GM12892 (cell line): ENCODE measurements around the gene OSBPL8.

Experiments used
- POLR2A ChIP-seq: IDR thresholded peaks from 2 replicates; pipeline ENCODE4 v1.6.1; 2011; ENCODE audit warnings: low read depth, low read length, control low read depth
- POLR2AphosphoS5 ChIP-seq: IDR thresholded peaks from 2 replicates; pipeline ENCODE4 v1.6.1; 2011; ENCODE audit warnings: low read depth, low read length, control low read depth
- TAF1 ChIP-seq: IDR thresholded peaks from 2 replicates; pipeline ENCODE4 v1.6.1; 2011; ENCODE audit warnings: low read depth, mild to moderate bottlenecking, control low read depth, low read length, borderline replicate concordance

DNA sequence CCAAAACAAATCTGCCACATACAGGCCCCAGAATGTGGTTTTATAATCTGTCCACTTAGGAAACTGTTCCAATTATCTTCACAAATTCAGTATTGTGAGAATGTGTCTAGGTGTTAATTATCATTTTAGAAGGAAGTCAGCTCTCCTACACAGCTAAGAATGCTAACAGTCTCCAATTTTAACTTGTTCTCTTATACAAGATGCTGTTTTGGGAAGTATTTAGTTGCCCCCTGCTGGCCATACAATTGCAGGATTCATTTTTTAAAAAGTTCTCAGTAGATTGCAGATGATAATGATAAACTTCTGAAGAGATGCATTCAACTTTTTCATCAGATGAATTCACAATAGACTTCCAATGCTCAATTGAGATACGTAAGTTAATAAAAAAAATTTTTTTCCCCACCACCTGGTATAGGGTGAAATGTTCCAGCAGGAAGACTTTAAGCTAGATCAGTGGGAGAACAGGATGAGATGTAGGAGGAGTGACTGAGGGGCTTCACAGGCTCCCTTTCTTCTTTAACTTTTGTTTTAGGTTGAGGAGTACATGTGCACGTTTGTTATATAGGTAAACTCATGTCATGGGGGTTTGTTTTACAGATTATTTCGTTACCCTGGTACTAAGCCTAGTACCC lies 27.3 kb upstream of the OSBPL8 start:
- no peak for TF ChIP-seq POLR2A
- no peak for TF ChIP-seq POLR2AphosphoS5
- TF ChIP-seq TAF1 = no peak
